T-helper 1 cell (primary cell): ENCODE data around the gene TMTC2.

Source experiments
- DNase-seq, 5 donors: peaks; one replicate each; pipeline ENCODE4 v3.0.0-alpha.2; 2012 to 2020

TMTC2 gene

DNA sequence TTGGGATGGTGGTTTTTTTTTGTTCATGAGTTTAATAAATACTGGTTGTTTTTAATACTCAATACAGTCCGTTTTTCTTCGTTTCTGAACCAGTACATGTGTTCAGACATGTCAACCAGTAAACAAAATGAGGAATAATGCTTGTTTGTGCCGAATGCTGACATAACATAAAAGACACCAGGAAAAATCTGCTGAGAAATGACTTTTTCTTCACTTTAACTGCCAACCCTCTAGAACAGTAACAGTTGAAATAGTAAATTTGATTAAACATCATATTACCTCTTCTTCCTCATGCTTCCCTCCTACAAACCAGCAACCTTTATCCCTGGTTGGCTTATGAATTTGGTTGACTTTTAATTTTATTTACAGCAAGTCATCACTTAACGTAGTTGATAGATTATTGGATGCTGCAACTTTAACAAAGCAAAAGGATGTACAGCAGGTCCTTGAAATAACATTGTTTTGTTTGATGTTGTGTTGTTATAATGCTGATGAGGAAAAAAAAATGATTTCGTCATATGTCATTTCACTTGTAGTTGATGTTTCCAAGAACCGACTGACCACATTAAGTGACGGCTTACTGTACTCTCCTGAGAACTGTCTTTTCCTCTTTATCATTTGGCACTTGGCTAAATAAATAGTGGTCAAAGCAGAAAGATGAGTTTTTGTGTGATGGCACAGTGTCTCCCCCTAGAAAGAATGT is 340.5 kb downstream of the TMTC2 start:
- no peak for DNase-seq

DNA sequence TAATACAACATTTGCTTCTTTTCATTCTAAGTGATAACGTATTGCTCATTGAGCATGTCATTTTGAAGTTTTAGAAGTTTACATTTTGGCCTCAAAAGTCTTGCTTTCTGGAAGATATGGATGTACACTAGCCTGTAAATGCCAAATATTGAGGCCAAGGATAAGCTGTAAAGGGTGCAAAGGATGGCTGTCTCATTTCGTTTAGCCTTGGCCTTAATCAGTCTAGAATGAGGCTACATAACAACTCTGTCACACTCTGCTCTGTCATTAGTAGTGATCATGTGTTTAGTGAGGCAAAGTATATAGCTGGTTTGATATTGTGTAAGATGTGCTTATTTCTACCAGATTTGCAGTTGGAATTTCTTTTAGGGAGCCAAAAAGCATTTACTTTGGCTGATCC is 344.5 kb downstream of the TMTC2 start:
- no peak for DNase-seq

DNA sequence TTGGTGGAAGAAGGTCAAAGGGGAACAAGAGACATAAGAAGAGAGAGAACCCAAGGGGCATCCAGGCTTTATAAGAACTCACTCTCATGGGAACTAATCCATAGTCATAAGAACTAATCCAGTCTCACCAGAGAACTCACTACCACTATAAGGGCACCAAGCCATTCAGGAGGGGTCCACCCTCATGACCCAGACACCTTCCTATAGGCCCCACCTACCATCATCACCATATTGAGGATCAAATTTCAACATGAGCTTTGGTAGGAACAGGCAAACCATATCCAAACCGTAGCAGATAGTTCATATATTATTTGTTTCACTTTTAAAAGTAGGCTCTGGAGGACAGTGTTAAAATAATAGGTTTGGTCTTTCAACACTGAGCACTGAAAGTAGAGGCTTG is 350.1 kb downstream of the TMTC2 start:
- no peak for DNase-seq

DNA sequence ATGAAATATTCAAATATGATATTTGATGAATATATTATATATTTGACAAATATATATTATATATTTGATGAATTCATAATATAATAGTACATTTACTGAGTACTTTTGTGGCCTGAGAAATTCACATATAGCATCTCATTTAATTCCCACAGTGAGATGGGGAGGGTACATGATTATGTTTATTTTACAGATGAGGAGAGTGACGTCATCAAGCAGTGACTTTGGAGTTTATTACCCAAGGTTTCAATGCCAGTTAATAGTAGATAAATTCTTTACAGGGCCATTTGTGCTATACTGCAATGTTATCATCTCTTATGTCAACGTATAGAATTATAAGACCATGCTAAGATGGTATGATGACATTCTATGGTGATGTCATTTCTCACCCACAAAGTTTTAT is 352.7 kb downstream of the TMTC2 start:
- no peak for DNase-seq

DNA sequence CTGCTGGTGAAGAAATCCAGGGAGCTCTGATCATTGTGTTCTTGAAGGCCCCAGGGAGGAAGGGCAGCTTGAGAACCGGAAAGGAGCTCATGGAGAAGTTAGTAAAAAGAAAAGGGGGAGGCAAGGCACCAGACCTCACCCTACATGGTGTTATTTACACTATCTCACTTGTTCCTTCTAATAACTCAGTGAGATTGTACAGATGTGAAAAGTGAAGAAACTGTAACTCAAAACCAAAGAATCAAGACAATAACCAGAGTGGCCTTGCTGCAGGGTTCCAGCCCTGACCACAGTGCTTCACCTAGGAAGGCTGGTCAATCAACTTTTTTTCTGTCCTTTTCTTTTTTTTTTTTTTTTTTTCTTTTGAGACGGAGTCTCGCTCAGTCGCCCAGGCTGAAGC is 353.6 kb downstream of the TMTC2 start:
- DNase-seq, result no peak

DNA sequence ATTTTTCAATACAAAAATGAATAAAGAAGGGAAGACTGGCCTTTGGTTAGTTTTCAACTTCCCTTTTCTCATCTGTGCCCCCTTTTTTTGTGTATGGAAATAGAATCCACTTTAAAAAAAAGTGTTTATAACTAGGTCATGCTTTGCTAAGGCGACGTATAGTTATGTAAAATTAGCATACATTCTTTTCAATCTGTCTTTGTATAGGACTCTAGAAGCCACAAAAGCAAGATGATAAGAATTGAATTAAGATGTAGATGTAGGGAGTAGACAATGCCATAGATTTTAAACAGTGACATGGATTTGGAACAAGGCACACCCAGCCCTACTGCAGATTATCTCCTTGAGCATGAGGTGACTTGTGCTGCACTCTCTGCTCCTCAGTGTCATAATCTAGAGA is 354.3 kb downstream of the TMTC2 start:
- DNase-seq, result no peak

DNA sequence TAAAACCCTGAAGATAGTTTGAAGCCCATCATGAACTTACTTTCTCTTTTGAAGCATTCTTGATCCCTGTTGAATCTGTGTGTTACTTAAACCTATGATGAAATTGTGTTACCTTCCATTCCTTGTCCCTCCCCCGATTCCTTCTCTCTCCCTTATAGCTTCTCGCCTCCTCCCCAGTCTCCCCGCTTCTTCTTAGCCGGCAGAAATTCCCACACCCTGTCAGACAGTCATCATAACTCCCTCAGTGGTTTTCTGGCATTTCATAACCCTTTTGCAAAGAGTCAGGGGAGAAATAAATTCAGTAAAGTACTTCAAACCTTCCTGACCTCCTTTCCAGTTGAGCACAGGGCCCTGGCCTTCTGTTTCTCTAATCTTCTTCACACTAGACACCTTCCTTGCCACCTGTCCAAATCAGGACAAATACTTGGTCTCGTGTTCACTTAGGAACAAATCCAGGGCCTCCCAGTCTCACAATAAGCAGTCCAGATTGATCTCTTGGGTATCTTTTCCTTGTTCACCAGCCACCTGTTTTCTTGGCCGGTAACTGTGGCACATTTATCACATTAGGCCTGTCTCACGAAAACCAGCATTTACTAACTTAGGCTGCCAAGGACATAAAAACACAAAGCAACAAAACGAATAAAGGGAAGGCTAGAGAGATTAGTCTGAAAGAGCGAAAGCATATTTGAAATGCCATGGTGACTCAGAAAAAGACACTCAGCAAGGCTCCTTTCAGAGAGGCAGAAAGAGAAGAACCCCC is 355.9 kb downstream of the TMTC2 start:
- no peak for DNase-seq

DNA sequence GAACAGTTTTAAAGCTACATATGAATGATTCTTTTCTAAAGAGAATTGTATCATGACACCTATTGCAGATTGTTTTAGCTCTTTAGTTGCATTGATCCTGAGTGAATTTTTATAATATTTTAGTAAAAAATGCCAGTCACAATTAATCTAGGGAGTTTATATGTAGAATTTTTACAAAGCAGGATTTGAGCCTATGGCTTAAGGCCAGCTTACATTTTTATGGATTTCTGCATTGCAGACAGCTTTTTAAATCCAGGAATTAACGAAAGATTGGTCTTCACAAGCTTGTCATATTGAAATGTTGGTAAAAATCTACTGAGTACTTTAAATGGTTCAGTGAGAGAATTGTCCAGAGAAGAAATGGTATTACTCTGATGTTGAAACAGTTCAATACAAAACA is 358.0 kb downstream of the TMTC2 start:
- no peak for DNase-seq

DNA sequence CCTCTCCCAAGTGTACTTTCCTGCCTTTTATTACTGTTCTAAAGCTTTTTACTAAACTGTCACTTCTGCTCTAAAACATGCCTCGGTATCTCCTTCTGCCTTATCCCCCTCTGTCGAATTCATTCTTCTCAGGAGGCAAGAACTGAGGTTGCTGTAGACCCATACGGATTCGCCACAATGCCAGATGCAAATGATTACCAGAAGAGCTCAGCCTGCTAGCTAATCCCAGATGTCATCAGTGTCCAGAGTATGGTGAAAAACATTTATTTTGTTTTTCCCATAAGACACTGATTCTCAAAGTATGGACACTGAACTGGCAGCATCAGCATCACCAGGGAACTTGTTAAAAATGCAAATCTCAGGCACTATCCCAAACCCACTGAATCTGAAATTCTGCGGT is 359.3 kb downstream of the TMTC2 start:
- no peak for DNase-seq

DNA sequence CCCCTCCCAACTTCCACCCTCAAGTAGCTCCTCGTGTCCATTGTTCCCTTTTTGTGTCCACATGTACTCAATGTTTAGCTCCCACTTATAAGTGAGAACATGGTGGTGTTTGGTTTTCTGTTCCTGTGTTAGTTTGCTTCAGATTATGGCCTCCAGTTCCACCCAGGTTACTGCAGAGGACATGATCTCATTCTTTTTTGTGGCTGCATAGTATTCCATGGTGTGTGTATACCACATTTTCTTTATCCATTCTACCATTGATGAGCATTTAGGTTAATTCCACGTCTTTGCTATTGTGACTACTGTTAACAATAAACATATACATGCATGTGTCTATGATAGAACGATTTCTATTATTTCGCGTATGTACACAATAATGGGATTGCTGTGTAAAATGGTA is 362.6 kb downstream of the TMTC2 start:
- DNase-seq, result no peak

DNA sequence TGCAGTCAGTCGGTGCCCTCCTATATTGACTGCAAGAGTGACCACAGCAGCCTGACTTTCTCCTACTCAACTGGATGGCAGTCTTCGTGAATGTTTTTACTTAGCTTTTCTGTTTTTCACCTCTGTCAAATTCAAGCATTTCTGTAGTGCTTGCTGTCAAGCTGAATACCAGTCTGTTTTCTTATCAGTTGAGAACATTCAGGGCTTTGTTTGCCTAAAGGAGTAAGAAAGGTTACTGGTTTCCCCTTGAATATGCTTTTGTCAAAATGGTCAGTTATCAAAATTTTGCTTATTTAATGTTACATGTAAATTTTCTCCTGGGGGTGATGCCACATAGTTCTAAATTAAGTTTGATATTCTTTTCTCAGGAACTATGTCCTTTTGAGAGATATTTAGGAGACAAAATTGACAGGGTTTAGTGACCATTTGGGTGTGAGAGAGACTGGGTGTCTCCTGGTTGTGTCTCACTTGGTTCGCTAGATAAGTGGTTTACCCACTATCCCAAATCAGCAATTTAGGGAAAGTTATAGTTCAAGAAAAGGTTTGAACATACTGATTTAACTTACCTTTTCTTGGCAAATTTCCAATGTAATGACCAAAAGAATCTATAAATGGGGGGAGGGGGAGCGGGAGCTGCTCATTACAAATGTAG is 366.3 kb downstream of the TMTC2 start:
- no peak for DNase-seq

DNA sequence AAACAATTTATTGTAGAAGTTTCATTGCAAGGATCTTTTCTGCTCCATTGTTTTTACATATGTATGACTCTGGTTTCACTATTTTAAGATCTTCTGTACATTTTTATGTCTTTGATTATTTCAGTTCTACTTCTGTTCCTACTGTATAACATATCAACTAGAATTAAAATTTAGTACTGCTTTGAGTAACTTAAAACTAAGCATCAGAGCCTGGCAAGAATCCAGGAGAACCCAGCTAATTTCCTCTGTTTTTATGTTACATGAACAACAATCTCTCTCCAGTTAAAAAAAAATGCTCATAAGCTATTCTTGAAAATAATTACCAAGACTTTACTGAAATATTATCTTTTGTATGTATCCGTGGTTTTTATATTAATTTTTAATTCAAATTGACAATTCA is 370.7 kb downstream of the TMTC2 start:
- DNase-seq, result no peak

DNA sequence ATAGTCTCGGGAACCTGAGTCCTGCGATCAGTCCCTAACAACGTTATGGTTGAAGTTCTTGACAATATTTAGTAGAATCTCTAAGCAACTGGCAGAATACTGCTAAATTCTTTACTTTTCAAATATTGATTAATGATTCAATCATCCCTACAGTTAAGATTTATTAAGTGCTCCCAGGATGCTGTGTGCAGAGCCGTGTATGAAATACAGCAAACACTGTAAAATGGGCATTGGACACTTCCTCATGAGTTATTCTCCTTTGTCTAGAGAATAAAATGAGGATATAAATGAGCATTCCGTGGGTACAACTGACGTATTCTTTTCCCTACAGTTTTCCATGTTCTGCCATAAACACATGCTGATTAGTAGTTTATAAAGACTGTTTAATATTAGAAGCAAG is 372.4 kb downstream of the TMTC2 start:
- DNase-seq, result no peak

DNA sequence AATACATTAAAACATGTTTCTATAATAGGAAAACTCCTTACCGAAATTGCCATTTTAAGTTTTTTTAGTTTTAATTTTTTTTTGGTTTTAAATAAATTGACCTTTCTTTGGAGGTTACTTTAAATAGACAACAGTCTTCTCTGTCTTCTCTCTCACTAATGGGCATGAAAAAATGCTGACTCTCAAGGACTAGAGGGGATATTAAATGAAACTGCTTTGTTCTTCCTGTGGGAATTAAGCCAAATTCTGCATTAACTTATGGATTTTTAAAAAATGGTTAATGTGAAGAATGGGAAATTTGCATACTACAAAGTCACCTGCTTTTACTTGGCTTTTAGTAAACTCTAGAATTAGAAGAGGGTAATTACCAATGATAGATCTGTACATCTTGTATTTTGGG is 378.9 kb downstream of the TMTC2 start:
- DNase-seq, result no peak

DNA sequence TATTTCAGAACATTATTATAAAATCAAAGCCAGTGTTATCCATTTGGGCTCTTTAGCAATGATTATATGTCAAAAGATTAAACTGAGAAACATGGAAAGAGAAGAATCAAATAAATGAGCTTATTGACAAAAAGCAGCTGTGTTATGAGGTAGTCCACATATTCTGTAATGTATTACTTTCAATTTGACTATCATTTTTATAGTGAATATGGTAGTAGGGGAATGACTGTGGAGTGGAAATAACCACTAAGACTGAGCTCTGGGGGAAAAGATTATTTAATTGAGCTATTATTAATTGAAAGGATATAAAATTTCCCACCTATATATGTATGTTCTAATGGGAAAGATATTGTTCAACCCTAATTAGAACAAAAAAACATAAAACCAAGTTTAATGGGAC is 381.3 kb downstream of the TMTC2 start:
- DNase-seq, result no peak

DNA sequence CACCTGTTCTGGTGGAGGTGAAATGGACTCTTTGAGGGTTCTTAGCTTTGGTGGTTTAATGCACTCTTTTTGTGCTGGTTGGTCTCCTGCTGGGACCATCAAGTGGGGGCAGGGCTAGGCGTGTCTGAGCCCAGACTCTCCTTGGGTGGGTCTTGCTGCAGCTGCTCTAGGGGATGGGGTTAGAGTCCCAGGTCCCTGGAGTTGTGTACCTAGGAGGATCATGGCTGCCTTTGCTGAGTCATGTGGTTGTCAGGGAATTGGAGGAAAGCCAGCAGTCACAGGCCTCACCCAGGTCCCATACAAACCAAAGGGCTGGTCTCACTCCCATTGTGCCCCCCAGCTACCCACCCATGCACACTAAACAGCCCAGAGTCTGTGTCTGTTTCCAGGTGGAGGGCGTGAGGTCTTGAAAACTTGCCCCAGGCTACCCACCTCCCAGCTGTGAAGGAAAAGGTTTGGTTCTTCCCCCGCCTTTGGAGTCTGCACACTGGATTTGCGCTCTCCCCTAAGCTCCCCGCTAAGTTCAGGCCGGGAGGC is 387.7 kb downstream of the TMTC2 start:
- no peak for DNase-seq

DNA sequence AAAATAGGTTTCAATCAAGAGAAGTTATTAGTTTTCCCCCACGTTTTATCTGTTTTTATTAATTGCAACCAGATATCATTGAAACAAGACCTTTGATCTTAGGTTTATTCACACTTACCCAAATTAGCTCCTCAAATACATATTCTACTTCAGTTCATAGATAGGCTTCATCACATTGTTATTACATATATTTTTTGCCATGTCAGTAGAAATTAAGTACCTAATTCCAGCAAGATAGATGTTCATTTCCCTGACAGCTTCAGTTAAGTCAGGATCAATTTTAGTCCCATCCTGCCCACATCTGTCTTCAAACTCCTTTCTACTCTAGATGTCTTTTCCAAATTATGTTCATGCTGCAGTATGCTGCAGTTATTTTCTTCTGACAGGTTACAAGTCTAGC is 388.8 kb downstream of the TMTC2 start:
- DNase-seq, result no peak

DNA sequence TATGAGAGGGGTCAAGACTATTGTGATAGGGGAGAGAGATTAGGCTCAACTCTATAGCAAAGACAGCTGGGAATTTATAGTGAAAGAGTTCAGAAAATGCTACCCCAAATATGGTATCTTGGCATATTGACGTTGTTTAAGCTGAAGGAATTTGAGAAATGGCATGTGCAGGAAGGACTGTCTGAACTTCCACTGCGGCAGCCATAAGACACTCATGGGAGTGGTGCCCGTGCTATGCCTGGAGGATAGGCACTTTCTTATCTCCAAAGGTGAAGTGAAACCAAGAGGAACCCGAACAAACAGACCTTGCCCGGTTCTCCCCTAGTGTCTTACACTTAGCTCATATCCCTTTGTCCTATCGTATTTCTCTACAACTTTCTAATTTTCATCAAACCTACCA is 390.3 kb downstream of the TMTC2 start:
- no peak for DNase-seq

DNA sequence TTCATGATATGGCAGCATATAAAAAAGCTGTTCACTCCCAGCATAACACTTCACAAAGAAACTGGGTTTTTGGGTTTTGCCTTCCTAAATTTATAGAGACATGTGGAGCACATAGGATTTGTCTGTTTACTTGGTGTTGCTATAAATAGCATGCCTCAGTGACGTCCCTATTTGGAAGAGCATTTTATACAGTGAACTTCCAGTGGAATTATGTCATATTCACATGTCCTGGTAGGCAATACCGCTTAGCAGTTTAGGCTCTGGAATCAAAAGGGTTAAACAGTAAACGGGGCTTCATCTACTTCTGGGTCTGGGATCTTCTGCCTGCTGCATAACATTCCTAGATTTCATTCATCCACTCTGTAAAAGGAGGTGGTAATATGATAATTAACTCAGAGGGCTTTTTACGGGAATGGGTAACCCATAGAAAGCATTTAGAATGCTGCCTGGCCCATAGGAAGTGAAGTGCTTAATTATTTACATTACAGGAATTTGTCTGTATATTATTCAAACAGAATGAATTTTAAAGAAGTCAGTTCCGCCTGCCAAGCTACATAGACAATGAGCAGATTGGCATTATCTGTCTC is 396.1 kb downstream of the TMTC2 start:
- no peak for DNase-seq

DNA sequence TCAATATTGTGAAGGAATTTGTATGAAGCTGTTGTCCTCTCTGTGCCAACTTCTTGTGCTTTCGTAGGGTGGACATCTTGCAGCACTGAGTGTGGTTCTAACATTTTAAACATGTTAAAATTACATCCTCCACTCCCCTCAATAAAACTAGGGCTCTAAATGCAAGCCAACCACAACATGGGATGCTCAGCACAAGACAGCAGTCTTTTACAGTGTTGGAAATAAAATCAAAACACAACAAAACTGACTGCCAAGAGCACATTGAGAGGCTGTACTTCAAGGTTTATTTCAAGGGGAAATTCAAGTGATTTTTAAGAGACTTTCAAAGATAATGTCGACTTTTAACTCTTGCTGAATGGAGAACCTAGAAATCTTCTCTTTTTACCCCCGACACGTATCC is 396.9 kb downstream of the TMTC2 start:
- DNase-seq, result no peak

DNA sequence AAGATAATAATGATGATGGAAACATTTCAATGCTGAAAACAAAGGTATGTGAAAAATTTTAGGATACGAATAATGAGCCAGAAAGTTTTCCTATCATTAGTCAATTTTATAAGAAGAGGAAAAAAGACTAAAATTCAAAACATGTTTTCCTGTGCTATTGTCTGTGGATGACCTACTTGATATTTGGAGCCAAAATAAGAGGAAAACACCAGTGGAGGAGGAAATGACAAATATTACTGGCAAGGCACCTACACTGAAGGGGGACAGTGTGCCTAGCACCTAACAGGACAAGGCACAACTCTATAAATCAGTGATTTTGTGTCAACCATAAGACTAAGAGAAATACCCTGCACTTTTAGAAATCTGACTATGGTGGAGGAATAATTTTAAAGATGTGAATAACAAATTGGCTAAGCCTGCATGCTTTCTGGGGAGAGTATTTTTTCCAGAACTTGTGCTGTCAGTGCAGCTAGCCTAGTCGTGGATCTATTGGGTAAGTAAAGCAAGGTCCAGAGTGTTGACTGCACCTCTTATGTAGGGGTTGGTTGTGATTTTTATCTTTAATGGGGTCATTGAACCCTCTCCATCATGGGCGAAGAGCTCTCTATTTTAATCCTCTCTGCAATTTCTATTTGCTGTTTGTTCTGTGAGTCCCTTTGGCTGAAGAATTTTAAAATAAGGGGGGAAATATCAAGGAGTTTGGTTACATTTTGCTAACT is 398.0 kb downstream of the TMTC2 start:
- DNase-seq, result no peak

DNA sequence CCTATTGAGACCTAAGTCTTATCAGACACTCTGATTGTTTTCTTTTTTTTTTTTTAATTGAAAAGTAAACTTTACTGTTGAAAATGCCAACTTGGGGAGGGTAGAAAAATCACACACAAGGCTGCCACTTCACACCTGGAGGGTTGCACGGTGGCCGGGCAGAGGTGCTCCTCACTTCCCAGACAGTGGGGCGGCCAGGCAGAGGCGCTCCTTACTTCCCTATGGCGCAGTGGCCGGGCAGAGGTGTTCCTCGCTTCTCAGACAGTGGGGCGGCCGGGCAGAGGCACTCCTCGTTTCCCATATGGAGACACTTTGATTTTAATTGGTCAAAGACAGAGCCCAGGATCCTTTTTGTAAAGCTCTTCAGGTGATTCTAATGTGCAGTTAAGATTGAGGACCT is 399.3 kb downstream of the TMTC2 start:
- DNase-seq, result no peak

DNA sequence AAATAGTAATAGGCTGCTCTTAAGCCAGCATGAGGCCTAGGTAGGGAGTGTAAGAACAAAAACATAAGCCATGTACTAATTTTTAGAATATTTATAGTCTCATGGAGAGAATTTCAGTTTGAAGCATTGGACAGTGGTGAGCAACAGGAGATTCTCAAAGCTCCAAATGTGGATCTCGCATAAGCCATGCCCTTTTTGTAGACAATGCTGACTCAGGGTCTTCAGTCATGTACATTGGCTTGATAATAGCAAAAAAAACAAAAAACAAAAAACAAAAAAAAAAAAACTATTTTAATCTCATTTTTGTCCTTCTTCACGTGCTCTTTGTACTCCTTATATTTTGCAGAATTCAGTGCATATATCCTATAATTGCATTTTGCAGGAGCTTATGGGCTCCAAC is 402.9 kb downstream of the TMTC2 start:
- no peak for DNase-seq
